Panc1 (cell line): ENCODE results near the gene SDF2L1.

Source experiments
- CTCF ChIP-seq: fragments of 450-650 bp; IDR thresholded peaks from 2 replicates; pipeline ENCODE4 v1.5.1; 2017; ENCODE audit warnings: mild to moderate bottlenecking
- POLR2AphosphoS5 ChIP-seq: IDR thresholded peaks from 2 replicates; pipeline ENCODE4 v1.6.1; 2012; ENCODE audit warnings: mild to moderate bottlenecking, low read depth, low read length, moderate library complexity
- SIN3A ChIP-seq: IDR thresholded peaks from 2 replicates; pipeline ENCODE4 v1.6.1; 2012; ENCODE audit warnings: low read depth, mild to moderate bottlenecking, low read length, moderate library complexity, borderline replicate concordance; ENCODE audit not compliant: insufficient read depth
- TCF7L2 ChIP-seq: IDR thresholded peaks from 2 replicates; pipeline ENCODE4 v1.6.1; 2011; ENCODE audit warnings: mild to moderate bottlenecking, low read depth, low read length, inconsistent platforms

- TF ChIP-seq CTCF (no peak; the same call in 1 of the 2 replicates), TCF7L2 (no peak), SIN3A (no peak), POLR2AphosphoS5 (peak; percentile 64)
Observed at GRCh38 chr22:21629255-21630149, 12.6 kb upstream of the SDF2L1 start, which contains the start of gene YDJC.
